GM12878 (cell line): ENCODE data around the gene WHAMM. TPM values are rescaled to one million over a fixed set of nuclear protein-coding genes. Genes with fewer than 3 reads are reported as not detected.

Source experiments
- ATAC-seq: fragments of 200-7000 bp; cut with Tn5 transposase; 3 replicates; pipeline ENCODE4 v1.9.1; 2020; ENCODE audit warnings: mild to moderate bottlenecking, moderate library complexity
- BruUV-seq: library from RNA; stranded (reverse); fragments of 400-500 nt; replicated peaks from 2 replicates; lab custom pipeline; 2021; lab: Mats Ljungman, UMichigan
- CTCF ChIA-PET: fragments of 300-600 bp; sonication (Branson Sonifier 250); formaldehyde crosslinking; extraction: SDS; loops from one replicate; lab custom pipeline; 2021; ENCODE audit warnings: inconsistent platforms; lab: Yijun Ruan, JAX
- POLR2A ChIA-PET: fragments of 350-600 bp; formaldehyde crosslinking; extraction: SDS; loops from one replicate; lab custom pipeline; 2021; ENCODE audit warnings: inconsistent platforms; lab: Charles Lee
- RAD21 ChIA-PET: fragments of 300-600 bp; sonication (Branson Sonifier 250); formaldehyde crosslinking; loops from one replicate; lab custom pipeline; 2023; ENCODE audit warnings: antibody characterized with exemption; ENCODE audit not compliant: unreplicated experiment; lab: Charles Lee
- SMC1A ChIA-PET: fragments of 300-600 bp; sonication (Branson Sonifier 250); formaldehyde crosslinking; loops from one replicate; lab custom pipeline; 2023; ENCODE audit not compliant: unreplicated experiment, uncharacterized antibody; lab: Charles Lee
- DNase-seq: peaks from one replicate; pipeline ENCODE4 v3.0.0-alpha.2; 2011; ENCODE audit warnings: low read depth, low spot score
- FAIRE-seq: peaks from 3 replicates; lab custom pipeline; 2011; peaks lifted over from hg19 to GRCh38; lab: Jason Lieb, UNC
- H2AFZ ChIP-seq: 2 replicates; pipeline ENCODE4 v1.6.0; 2011; ENCODE audit warnings: low read depth, low read length, control low read depth; ENCODE audit not compliant: control insufficient read depth
- H3K27ac ChIP-seq: 2 replicates; pipeline ENCODE4 v1.5.1; 2011; ENCODE audit warnings: control low read depth; ENCODE audit not compliant: control insufficient read depth, insufficient read depth
- H3K27me3 ChIP-seq, 2 experiments: replicated peaks in 1 of 2; 2 replicates each; pipeline versions ENCODE4 v1.6.0 to v1.6.1; 2011; ENCODE audit warnings: low read length in 1 of 2; ENCODE audit not compliant: control insufficient read depth in 2 of 2, insufficient read depth in 2 of 2
- H3K36me3 ChIP-seq, 2 experiments: 2 replicates each; pipeline ENCODE4 v1.5.1; 2011; ENCODE audit warnings: low read length in 1 of 2; ENCODE audit not compliant: control insufficient read depth in 2 of 2, insufficient read depth in 2 of 2
- H3K4me1 ChIP-seq: 2 replicates; pipeline ENCODE4 v1.6.1; 2011; ENCODE audit warnings: mild to moderate bottlenecking, low read length, moderate library complexity, mixed read lengths; ENCODE audit not compliant: control insufficient read depth, insufficient read depth
- H3K4me2 ChIP-seq: 2 replicates; pipeline ENCODE4 v1.6.0; 2011; ENCODE audit warnings: control low read depth; ENCODE audit not compliant: control insufficient read depth, insufficient read depth
- H3K4me3 ChIP-seq: fragments of 200-600 bp; sonication (generic); 2 replicates; pipeline ENCODE4 v1.5.1; 2016
- H3K79me2 ChIP-seq: 2 replicates; pipeline ENCODE4 v1.6.0; 2011; ENCODE audit warnings: low read length; ENCODE audit not compliant: control insufficient read depth, insufficient read depth
- H3K9ac ChIP-seq: 2 replicates; pipeline ENCODE4 v1.8.0; 2011; ENCODE audit warnings: low read length, control low read depth, mixed read lengths; ENCODE audit not compliant: control insufficient read depth, insufficient read depth
- H3K9me3 ChIP-seq: replicated peaks from 3 replicates; pipeline ENCODE4 v1.5.1; 2011; ENCODE audit warnings: mild to moderate bottlenecking, low read length; ENCODE audit not compliant: control insufficient read depth, insufficient read depth
- H4K20me1 ChIP-seq: 2 replicates; pipeline ENCODE4 v1.6.0; 2011; ENCODE audit not compliant: control insufficient read depth, insufficient read depth
- BCLAF1 ChIP-seq: fragments of 450-650 bp; IDR thresholded peaks from 2 replicates; pipeline ENCODE4 v1.6.1; 2017; ENCODE audit warnings: antibody characterized with exemption, mild to moderate bottlenecking, moderate library complexity
- MTA3 ChIP-seq: IDR thresholded peaks from 2 replicates; pipeline ENCODE4 v1.6.1; 2012; ENCODE audit warnings: low read length, inconsistent platforms, borderline replicate concordance
- RAD51 ChIP-seq: fragments of 450-650 bp; IDR thresholded peaks from 2 replicates; pipeline ENCODE4 v1.6.1; 2016; ENCODE audit warnings: moderate library complexity, mild to moderate bottlenecking, inconsistent platforms
- RCOR1 ChIP-seq: conservative IDR thresholded peaks from 2 replicates; pipeline ENCODE4 v1.6.1; 2012; ENCODE audit warnings: low read depth, low read length, improper control_type of control experiment
- TCF12 ChIP-seq: IDR thresholded peaks from 2 replicates; pipeline ENCODE4 v1.6.1; 2011; ENCODE audit warnings: low read depth, mild to moderate bottlenecking, low read length
- WGBS: methylation state at CpG from one replicate; pipeline ENCODE4 v1.1.6; 2016; ENCODE audit warnings: low lambda C conversion rate; ENCODE audit not compliant: insufficient replicate concordance, insufficient coverage; ENCODE audit errors: missing lambda C conversion rate; 5-methylcytosine and 5-hydroxymethylcytosine counted together
- in situ Hi-C: fragments of 300-500 bp; cut with MboI; formaldehyde crosslinking; loops from 9 replicates; pipeline ENCODE4 v1.14.3; 2018; ENCODE audit warnings: mixed read lengths
- intact Hi-C: fragments of 100-400 bp; cut with micrococcal nuclease; formaldehyde crosslinking; loops from one replicate; pipeline ENCODE4 v1.14.2; 2022; ENCODE audit not compliant: unreplicated experiment
- polyA plus RNA-seq, 11 experiments: library from polyadenylated mRNA; depleted of rRNA in 4 of 11; unstranded in 6 of 11; stranded (reverse) in 5 of 11; fragments of >200 nt; fragmentation: Nextera tagmentation in 4 of 11; fragmentation: Illumina TruSeq in 1 of 11; extraction: Ambion mirVana in 4 of 11; extraction: Trizol in 1 of 11; gene quantifications; 1 replicate in 1 of 11; 2 replicates in 10 of 11; pipeline versions ENCODE4 v1.2.1 to v1.2.3, GENCODE V29; 2011 to 2016; ENCODE audit warnings: inconsistent platforms in 2 of 11, missing spikeins in 2 of 11, low read depth in 1 of 11
- total RNA-seq, 4 experiments: library from RNA; depleted of rRNA in 3 of 4; stranded (reverse); fragments of >200 nt in 3 of 4; fragmentation: Illumina TruSeq in 1 of 4; extraction: Trizol in 1 of 4; gene quantifications; 2 replicates each; pipeline versions ENCODE4 v1.2.1 to v1.2.3, GENCODE V29; 2013 to 2021
- TF ChIP-seq, protein P1 (sequence below): fragments of 450-650 bp; formaldehyde crosslinking; IDR thresholded peaks from 2 replicates; pipeline ENCODE4 v1.5.0; 2022; ENCODE audit warnings: mild to moderate bottlenecking, missing genetic modification characterization
- TF ChIP-seq, protein P2 (sequence below): fragments of 450-650 bp; IDR thresholded peaks from 2 replicates; pipeline ENCODE4 v1.6.1; 2016; ENCODE audit warnings: mild to moderate bottlenecking

WHAMM gene
- total and polyA plus RNA-seq, 10 of the 15 experiments (the other 5 are each of a cell fraction or from before 2014, with no cell fraction given) = 0.87 to 6.7 (median 2.5) TPM

DNA sequence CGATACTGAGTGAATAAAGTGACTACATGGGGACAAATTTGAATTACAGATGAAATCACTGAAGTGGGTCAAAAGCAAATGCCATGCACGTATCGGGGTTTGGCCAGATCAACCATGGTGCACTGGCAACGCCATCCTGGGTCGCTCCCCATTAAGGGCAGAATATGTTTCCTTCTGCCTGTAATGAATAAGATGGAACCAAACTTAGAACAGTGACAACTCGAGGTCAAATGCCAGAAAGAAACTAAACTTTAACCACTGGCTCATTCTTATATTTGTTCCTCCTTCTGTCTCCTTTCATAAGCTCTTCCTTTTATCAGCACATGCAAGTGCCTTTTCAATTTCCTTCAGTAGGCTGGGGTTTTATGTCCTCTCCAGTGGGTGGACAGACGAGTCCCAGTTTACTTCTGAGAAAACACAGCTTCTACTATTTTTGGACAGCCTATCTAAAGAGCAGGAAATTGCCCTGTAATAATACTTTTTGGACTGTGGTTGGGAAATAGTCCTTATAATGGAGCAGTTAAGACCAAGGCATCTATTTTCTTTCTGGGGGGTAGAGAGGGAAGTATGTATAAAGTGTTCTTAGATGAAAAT, 61.4 kb downstream of the WHAMM start (continued):
- TF ChIP-seq BCLAF1 (no peak), TCF12 (no peak)
- TF ChIP-seq, protein P1, sequence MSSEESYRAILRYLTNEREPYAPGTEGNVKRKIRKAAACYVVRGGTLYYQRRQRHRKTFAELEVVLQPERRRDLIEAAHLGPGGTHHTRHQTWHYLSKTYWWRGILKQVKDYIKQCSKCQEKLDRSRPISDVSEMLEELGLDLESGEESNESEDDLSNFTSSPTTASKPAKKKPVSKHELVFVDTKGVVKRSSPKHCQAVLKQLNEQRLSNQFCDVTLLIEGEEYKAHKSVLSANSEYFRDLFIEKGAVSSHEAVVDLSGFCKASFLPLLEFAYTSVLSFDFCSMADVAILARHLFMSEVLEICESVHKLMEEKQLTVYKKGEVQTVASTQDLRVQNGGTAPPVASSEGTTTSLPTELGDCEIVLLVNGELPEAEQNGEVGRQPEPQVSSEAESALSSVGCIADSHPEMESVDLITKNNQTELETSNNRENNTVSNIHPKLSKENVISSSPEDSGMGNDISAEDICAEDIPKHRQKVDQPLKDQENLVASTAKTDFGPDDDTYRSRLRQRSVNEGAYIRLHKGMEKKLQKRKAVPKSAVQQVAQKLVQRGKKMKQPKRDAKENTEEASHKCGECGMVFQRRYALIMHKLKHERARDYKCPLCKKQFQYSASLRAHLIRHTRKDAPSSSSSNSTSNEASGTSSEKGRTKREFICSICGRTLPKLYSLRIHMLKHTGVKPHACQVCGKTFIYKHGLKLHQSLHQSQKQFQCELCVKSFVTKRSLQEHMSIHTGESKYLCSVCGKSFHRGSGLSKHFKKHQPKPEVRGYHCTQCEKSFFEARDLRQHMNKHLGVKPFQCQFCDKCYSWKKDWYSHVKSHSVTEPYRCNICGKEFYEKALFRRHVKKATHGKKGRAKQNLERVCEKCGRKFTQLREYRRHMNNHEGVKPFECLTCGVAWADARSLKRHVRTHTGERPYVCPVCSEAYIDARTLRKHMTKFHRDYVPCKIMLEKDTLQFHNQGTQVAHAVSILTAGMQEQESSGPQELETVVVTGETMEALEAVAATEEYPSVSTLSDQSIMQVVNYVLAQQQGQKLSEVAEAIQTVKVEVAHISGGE (CRISPR knock-in tag) = no peak

DNA sequence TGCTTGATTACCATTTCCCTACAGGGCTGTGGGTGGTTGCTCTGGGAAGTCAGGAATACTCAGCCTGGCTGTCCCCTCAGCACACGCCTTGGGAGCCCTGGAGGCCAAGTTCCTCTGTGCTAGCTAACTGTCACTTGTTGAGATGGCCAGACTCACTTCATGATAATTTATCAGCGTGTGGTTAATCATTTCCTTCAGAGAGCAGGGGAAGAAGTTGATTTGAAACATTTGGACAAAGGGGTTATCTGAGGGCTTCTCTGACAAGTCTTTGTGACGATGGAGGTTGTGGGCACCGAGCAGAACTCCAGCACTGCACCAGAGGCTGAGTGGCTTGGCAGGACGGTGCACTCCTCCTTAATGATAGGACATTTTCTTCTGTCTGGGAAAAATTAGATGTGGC, 61.9 kb downstream of the WHAMM start:
- ATAC-seq (no peak), DNase-seq (no peak), FAIRE-seq (no peak)
- intact Hi-C loops = no loop called here
- in situ Hi-C loops = no loop called here
- BruUV-seq = no TSS peak
- SMC1A ChIA-PET = no interaction called here
- POLR2A ChIA-PET = no interaction called here
- H3K36me3 ChIP-seq = no peaks in the 10 kb centered on the region
- H2AFZ ChIP-seq = no peak overlapping the region
- H3K79me2 ChIP-seq = no peaks in the 10 kb centered on the region
- no peaks in the 10 kb centered on the region for H3K4me1 ChIP-seq
- RAD21 ChIA-PET = no interaction called here
- no peak overlapping the region for H3K27ac ChIP-seq
- H4K20me1 ChIP-seq = no peaks in the 10 kb centered on the region
- no peak overlapping the region for H3K9ac ChIP-seq
- TF ChIP-seq RAD51 (no peak), MTA3 (no peak), RCOR1 (no peak)
- TF ChIP-seq, protein P2, sequence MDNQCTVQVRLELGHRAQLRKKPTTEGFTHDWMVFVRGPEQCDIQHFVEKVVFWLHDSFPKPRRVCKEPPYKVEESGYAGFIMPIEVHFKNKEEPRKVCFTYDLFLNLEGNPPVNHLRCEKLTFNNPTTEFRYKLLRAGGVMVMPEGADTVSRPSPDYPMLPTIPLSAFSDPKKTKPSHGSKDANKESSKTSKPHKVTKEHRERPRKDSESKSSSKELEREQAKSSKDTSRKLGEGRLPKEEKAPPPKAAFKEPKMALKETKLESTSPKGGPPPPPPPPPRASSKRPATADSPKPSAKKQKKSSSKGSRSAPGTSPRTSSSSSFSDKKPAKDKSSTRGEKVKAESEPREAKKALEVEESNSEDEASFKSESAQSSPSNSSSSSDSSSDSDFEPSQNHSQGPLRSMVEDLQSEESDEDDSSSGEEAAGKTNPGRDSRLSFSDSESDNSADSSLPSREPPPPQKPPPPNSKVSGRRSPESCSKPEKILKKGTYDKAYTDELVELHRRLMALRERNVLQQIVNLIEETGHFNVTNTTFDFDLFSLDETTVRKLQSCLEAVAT = no peak
- H3K4me2 ChIP-seq = no peak overlapping the region
- peaks cover 0 to 3% of the 10 kb centered on the region in 2 experiments; a peak in 1 of 4 replicates for H3K27me3 ChIP-seq
- no peaks in the 10 kb centered on the region for H3K9me3 ChIP-seq
- 28% methylated on average over 5 of the region's 5 CpGs for WGBS
- CTCF ChIA-PET = no interaction called here
- H3K4me3 ChIP-seq = no peak overlapping the region
